SU-DHL-6 (cell line): Measurements from ENCODE around the gene CACNB3.

Experiments used
- H2AFZ ChIP-seq: fragments of 200-600 bp; sonication (generic); 2 replicates; pipeline ENCODE4 v1.6.1; 2014; ENCODE audit warnings: low read depth, mild to moderate bottlenecking, moderate library complexity, mixed read lengths, antibody characterized with exemption, low read length; ENCODE audit not compliant: severe bottlenecking
- H3F3A ChIP-seq: fragments of 200-600 bp; shearing (Covaris generic); 2 replicates; pipeline ENCODE4 v1.6.0; 2016; ENCODE audit warnings: antibody characterized with exemption, mild to moderate bottlenecking; ENCODE audit not compliant: insufficient read depth
- H3K27ac ChIP-seq: fragments of 200-600 bp; sonication (generic); 2 replicates; pipeline ENCODE4 v1.5.1; 2016; ENCODE audit warnings: low read depth, mild to moderate bottlenecking, low read length, moderate library complexity, mixed read lengths
- H3K27me3 ChIP-seq: fragments of 200-600 bp; sonication (generic), shearing (Covaris generic); 2 replicates; pipeline ENCODE4 v1.6.0; 2014; ENCODE audit warnings: mild to moderate bottlenecking, low read length
- H3K36me3 ChIP-seq: fragments of 200-600 bp; sonication (generic); 2 replicates; pipeline ENCODE4 v1.6.1; 2014; ENCODE audit warnings: mild to moderate bottlenecking, low read length, mixed read lengths
- H3K4me2 ChIP-seq: fragments of 300-600, 200-600 bp; shearing (Covaris generic), sonication (generic); 2 replicates; pipeline ENCODE4 v1.6.0; 2014; ENCODE audit warnings: low read length, low read depth, mild to moderate bottlenecking; ENCODE audit not compliant: poor library complexity, severe bottlenecking
- H3K4me3 ChIP-seq: fragments of 200-600 bp; sonication (generic); 2 replicates; pipeline ENCODE4 v1.5.1; 2014; ENCODE audit warnings: antibody characterized with exemption, low read length, mild to moderate bottlenecking, mixed read lengths; ENCODE audit not compliant: insufficient read depth, poor library complexity, severe bottlenecking
- H3K79me2 ChIP-seq: fragments of 200-600 bp; sonication (generic); 2 replicates; pipeline ENCODE4 v1.6.1; 2014; ENCODE audit warnings: mild to moderate bottlenecking, low read length, moderate library complexity; ENCODE audit not compliant: insufficient read depth
- H3K9ac ChIP-seq: fragments of 200-600 bp; sonication (generic); 2 replicates; pipeline ENCODE4 v1.7.0; 2014; ENCODE audit warnings: mild to moderate bottlenecking, low read length
- H3K9me2 ChIP-seq: fragments of 200-600 bp; sonication (generic); replicated peaks from 2 replicates; pipeline ENCODE4 v1.6.1; 2014; ENCODE audit warnings: low read length; ENCODE audit not compliant: insufficient read depth
- H3K9me3 ChIP-seq: fragments of 200-600 bp; sonication (generic); 2 replicates; pipeline ENCODE4 v1.6.1; 2014; ENCODE audit warnings: low read length, mixed read lengths; ENCODE audit not compliant: insufficient read depth
- H4K20me1 ChIP-seq: fragments of 200-600 bp; sonication (generic); 2 replicates; pipeline ENCODE4 v1.6.1; 2014; ENCODE audit warnings: low read depth, mild to moderate bottlenecking, antibody characterized with exemption, low read length, moderate library complexity, mixed read lengths
- EZH2phosphoT487 ChIP-seq: fragments of 200-600 bp; sonication (generic), shearing (Covaris generic); conservative IDR thresholded peaks from 2 replicates; pipeline ENCODE4 v1.6.1; 2018; ENCODE audit warnings: mild to moderate bottlenecking, antibody characterized with exemption, low read length, moderate library complexity, mixed read lengths
- TF ChIP-seq, protein P1 (sequence below): fragments of 200-600 bp; sonication (generic); IDR thresholded peaks from one replicate; pipeline ENCODE4 v1.5.1; 2017; ENCODE audit warnings: antibody characterized with exemption, mild to moderate bottlenecking, low read length, moderate library complexity; ENCODE audit not compliant: insufficient read depth, poor library complexity, severe bottlenecking

Gene CACNB3

DNA sequence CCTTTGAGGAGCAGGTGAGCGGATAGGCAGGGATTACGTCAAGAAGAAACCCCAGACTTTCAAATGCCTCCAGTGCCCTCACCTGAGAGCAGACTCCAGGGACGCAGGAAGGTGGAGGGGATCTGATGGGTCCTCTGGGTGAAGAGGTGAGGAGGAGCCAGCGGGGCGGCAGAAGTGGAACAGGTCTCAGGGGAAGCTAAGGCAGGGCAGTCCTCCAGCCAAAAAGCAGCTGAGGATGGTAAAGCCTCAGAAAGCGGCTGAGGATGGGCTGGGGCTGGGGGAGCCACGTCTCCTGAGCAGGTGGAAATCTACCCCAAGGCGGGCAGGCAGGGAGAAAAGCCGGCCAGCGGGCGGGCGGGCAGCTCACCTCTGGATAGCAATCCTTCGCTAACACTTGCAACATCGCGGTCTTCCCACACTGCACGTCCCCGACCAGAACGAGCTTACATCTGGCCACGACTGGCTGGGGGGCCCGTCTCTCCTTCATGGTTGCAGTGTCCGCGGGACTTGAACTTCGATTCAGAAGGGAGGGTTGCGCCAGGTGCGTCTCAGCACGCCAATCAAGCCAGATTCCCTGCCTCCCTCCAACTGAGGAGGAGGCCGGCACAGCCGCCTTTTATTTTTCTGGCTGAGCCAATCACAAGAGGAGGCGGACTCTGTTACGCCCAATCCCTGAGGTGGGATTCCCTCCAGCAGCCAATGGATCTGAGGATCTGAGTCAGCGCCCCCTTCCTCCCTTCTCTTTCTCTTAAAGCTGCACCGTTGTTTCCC, 47.2 kb downstream of the CACNB3 start, which contains the start of gene RND1:
Gene RND1 (minus strand): TSS at position 590 of the 771 bp plus-strand sequence. CDS start 103 bp downstream, at position 487.
- peak within 1 kb of the TSS; percentile 68 for H3K4me2 ChIP-seq
- no peaks in the 10 kb centered on the region for H3F3A ChIP-seq
- H3K36me3 ChIP-seq: no peaks in the 10 kb centered on the region
- no peaks in the 10 kb centered on the region for H3K9me3 ChIP-seq
- H2AFZ ChIP-seq: peak within 1 kb of the TSS; percentile 66
- no peak for TF ChIP-seq EZH2phosphoT487
- TF ChIP-seq, protein P1, sequence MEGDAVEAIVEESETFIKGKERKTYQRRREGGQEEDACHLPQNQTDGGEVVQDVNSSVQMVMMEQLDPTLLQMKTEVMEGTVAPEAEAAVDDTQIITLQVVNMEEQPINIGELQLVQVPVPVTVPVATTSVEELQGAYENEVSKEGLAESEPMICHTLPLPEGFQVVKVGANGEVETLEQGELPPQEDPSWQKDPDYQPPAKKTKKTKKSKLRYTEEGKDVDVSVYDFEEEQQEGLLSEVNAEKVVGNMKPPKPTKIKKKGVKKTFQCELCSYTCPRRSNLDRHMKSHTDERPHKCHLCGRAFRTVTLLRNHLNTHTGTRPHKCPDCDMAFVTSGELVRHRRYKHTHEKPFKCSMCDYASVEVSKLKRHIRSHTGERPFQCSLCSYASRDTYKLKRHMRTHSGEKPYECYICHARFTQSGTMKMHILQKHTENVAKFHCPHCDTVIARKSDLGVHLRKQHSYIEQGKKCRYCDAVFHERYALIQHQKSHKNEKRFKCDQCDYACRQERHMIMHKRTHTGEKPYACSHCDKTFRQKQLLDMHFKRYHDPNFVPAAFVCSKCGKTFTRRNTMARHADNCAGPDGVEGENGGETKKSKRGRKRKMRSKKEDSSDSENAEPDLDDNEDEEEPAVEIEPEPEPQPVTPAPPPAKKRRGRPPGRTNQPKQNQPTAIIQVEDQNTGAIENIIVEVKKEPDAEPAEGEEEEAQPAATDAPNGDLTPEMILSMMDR: no peak
- H3K79me2 ChIP-seq: no peaks in the 10 kb centered on the region
- peak within 1 kb of the TSS; percentile 50 for H3K9ac ChIP-seq
- H3K27me3 ChIP-seq: no peaks in the 10 kb centered on the region
- peak within 1 kb of the TSS; percentile 52 for H3K4me3 ChIP-seq
- H3K9me2 ChIP-seq: no peaks in the 10 kb centered on the region
- H3K27ac ChIP-seq: no peak within 1 kb of the TSS
- no peaks in the 10 kb centered on the region for H4K20me1 ChIP-seq

- H3K9me3 ChIP-seq: no peaks in the 10 kb centered on the region
- H3K27me3 ChIP-seq: no peaks in the 10 kb centered on the region
- peak overlapping the region; percentile 66 for H2AFZ ChIP-seq
- H3K9ac ChIP-seq: peak overlapping the region; percentile 50; the same call in 1 of the 2 replicates
- no peaks in the 10 kb centered on the region for H3K79me2 ChIP-seq
- TF ChIP-seq, protein P1: no peak
- TF ChIP-seq EZH2phosphoT487: no peak
- H3K4me3 ChIP-seq: peak overlapping the region; percentile 52
- no peaks in the 10 kb centered on the region for H3K9me2 ChIP-seq
- no peaks in the 10 kb centered on the region for H3K36me3 ChIP-seq
- no peaks in the 10 kb centered on the region for H3F3A ChIP-seq
- peak overlapping the region; percentile 68 for H3K4me2 ChIP-seq
- H3K27ac ChIP-seq: no peak overlapping the region
- H4K20me1 ChIP-seq: no peaks in the 10 kb centered on the region
Observed at GRCh38 chr12:48866052-48866711, 47.9 kb downstream of the CACNB3 start.

DNA sequence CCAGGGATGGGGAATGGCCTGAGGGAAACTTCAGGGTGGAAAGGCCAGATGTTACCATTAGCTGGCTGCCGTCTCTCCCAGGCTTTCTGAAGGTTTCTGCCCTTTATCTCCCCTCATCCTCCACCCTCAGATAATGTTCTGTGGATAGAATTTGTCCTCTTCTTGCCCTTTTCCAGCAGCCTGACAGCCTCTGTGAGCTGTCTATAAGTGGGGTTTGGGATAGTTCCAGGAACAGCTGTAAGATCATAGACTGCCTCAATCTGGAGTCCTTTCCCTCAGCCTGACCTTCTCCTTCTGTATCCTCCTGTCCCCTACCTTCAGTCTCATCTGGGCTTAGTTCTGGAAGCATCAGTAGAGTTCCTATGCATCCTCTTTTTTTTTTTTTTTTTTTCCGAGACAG, 50.2 kb downstream of the CACNB3 start:
- H2AFZ ChIP-seq: no peak overlapping the region
- TF ChIP-seq EZH2phosphoT487: no peak
- TF ChIP-seq, protein P1: no peak

More for the DNA sequence above, 50.2 kb downstream of the CACNB3 start:
- Histone ChIP-seq H3F3A (no peaks in the 10 kb centered on the region), H3K9ac (no peak overlapping the region), H3K9me2 (no peaks in the 10 kb centered on the region), H3K79me2 (no peaks in the 10 kb centered on the region), H3K36me3 (no peaks in the 10 kb centered on the region), H3K9me3 (no peaks in the 10 kb centered on the region), H4K20me1 (no peaks in the 10 kb centered on the region), H3K27ac (no peak overlapping the region), H3K27me3 (no peaks in the 10 kb centered on the region), H3K4me2 (no peak overlapping the region), H3K4me3 (no peak overlapping the region)
